HCT116 (cell line): ENCODE measurements around the gene DIS3L. TPM values are rescaled to one million over a fixed set of nuclear protein-coding genes. Genes with fewer than 3 reads are reported as not detected.

Source experiments
- ATAC-seq: fragments of 200-7000 bp; cut with Tn5 transposase; 2 replicates; pipeline ENCODE4 v1.9.1; 2020; ENCODE audit warnings: mild to moderate bottlenecking, moderate library complexity
- BruUV-seq: library from RNA; stranded (reverse); fragments of 400-500 nt; replicated peaks from 2 replicates; lab custom pipeline; 2021; lab: Mats Ljungman, UMichigan
- CTCF ChIA-PET: fragments of 300-600 bp; sonication (Branson Sonifier 250); formaldehyde crosslinking; loops from one replicate; lab custom pipeline; 2021; ENCODE audit warnings: antibody characterized with exemption; lab: Charles Lee
- POLR2A ChIA-PET: fragments of 300-600, 350-600 bp; sonication (Branson Sonifier 250); formaldehyde crosslinking; loops from one replicate; lab custom pipeline; 2021; ENCODE audit warnings: antibody characterized with exemption; lab: Charles Lee
- RAD21 ChIA-PET, 2 experiments: fragments of 300-600 bp; sonication (Branson Sonifier 250); formaldehyde crosslinking; loops; one replicate each; lab custom pipeline; 2023; ENCODE audit warnings: low total read pairs in 2 of 2; ENCODE audit not compliant: uncharacterized antibody in 2 of 2, unreplicated experiment in 2 of 2, low non-redundant PET in 1 of 2; lab: Charles Lee
- DNase-seq: peaks from one replicate; pipeline ENCODE4 v3.0.0-alpha.2; 2010; ENCODE audit warnings: low read depth, low spot score
- H2AFZ ChIP-seq: fragments of 200-600 bp; shearing (Covaris generic), sonication (generic); 2 replicates; pipeline ENCODE4 v1.6.1; 2017; ENCODE audit warnings: low read depth, mixed run types, mixed read lengths, antibody characterized with exemption, low read length; ENCODE audit not compliant: poor library complexity, severe bottlenecking
- H3K27ac ChIP-seq: 2 replicates; pipeline ENCODE4 v1.5.1; 2012; ENCODE audit warnings: low read depth, low read length
- H3K27me3 ChIP-seq: fragments of 200-600 bp; sonication (generic); 2 replicates; pipeline ENCODE4 v1.6.1; 2016; ENCODE audit warnings: mixed run types, low read length, mixed read lengths; ENCODE audit not compliant: insufficient read depth
- H3K36me3 ChIP-seq, 2 experiments: fragments of 200-500 bp in 1 of 2; fragments of 200-600 bp in 1 of 2; sonication (Bioruptor generic) in 1 of 2; sonication (generic) in 1 of 2; 2 replicates each; pipeline versions ENCODE4 v1.5.1 to v1.6.1; 2014 to 2016; ENCODE audit warnings: low read length in 2 of 2, inconsistent platforms in 1 of 2, mixed read lengths in 1 of 2, mixed run types in 1 of 2; ENCODE audit not compliant: insufficient read depth in 2 of 2, control insufficient read depth in 1 of 2
- H3K4me1 ChIP-seq, 2 experiments: fragments of 200-600 bp in 1 of 2; sonication (generic) in 1 of 2; 2 replicates each; pipeline versions ENCODE4 v1.5.1 to v1.6.1; 2012 to 2017; ENCODE audit warnings: low read length in 2 of 2, inconsistent platforms in 1 of 2, mild to moderate bottlenecking in 1 of 2, mixed read lengths in 1 of 2, mixed run types in 1 of 2, moderate library complexity in 1 of 2; ENCODE audit not compliant: insufficient read depth in 2 of 2, control insufficient read depth in 1 of 2
- H3K4me2 ChIP-seq: fragments of 200-600 bp; sonication (generic); 2 replicates; pipeline ENCODE4 v1.6.1; 2017; ENCODE audit warnings: mixed run types, low read length, mixed read lengths
- H3K4me3 ChIP-seq, 2 experiments: fragments of 200-600 bp in 1 of 2; sonication (generic) in 1 of 2; replicated peaks in 1 of 2; 2 replicates each; pipeline ENCODE4 v1.5.1; 2011 to 2016; ENCODE audit warnings: low read length in 2 of 2, control low read depth in 1 of 2, low read depth in 1 of 2, mild to moderate bottlenecking in 1 of 2, mixed read lengths in 1 of 2, mixed run types in 1 of 2
- H3K79me2 ChIP-seq: fragments of 200-600 bp; sonication (generic); 2 replicates; pipeline ENCODE4 v1.6.1; 2017; ENCODE audit warnings: mild to moderate bottlenecking, mixed run types, low read length, moderate library complexity, mixed read lengths; ENCODE audit not compliant: insufficient read depth
- H3K9ac ChIP-seq: fragments of 200-600 bp; sonication (generic); 2 replicates; pipeline ENCODE4 v1.6.1; 2016; ENCODE audit warnings: low read length, mixed read lengths
- H3K9me2 ChIP-seq: fragments of 200-600 bp; sonication (generic), shearing (Covaris generic); 2 replicates; pipeline ENCODE4 v1.6.1; 2017; ENCODE audit warnings: mixed run types, mild to moderate bottlenecking, moderate library complexity; ENCODE audit not compliant: insufficient read depth
- H3K9me3 ChIP-seq, 2 experiments: fragments of 200-500 bp in 1 of 2; fragments of 200-600 bp in 1 of 2; sonication (Bioruptor generic) in 1 of 2; sonication (generic) in 1 of 2; 2 replicates each; pipeline ENCODE4 v1.6.1; 2014 to 2017; ENCODE audit warnings: low read length in 2 of 2, mixed read lengths in 2 of 2, inconsistent platforms in 1 of 2, low read depth in 1 of 2, mild to moderate bottlenecking in 1 of 2, mixed run types in 1 of 2, moderate library complexity in 1 of 2; ENCODE audit not compliant: control insufficient read depth in 1 of 2, insufficient read depth in 1 of 2
- H4K20me1 ChIP-seq: fragments of 200-600 bp; sonication (generic), shearing (Covaris generic); 2 replicates; pipeline ENCODE4 v1.6.1; 2017; ENCODE audit warnings: mixed run types, mild to moderate bottlenecking, moderate library complexity; ENCODE audit not compliant: insufficient read depth
- ATF3 ChIP-seq: IDR thresholded peaks from 2 replicates; pipeline ENCODE4 v1.6.1; 2012
- CBX3 ChIP-seq: IDR thresholded peaks from 2 replicates; pipeline ENCODE4 v1.6.1; 2012; ENCODE audit warnings: low read depth
- CEBPB ChIP-seq: IDR thresholded peaks from 2 replicates; pipeline ENCODE4 v1.6.1; 2012; ENCODE audit warnings: low read depth
- CTCF ChIP-seq, 3 experiments: fragments of 200-600 bp in 1 of 3; sonication (generic) in 1 of 3; IDR thresholded peaks in 2 of 3; conservative IDR thresholded peaks in 1 of 3; 2 replicates each; pipeline ENCODE4 v1.5.1; 2012 to 2017; ENCODE audit warnings: low read depth in 2 of 3, low read length in 2 of 3, antibody characterized with exemption in 1 of 3, borderline replicate concordance in 1 of 3, control low read depth in 1 of 3, mild to moderate bottlenecking in 1 of 3, mixed read lengths in 1 of 3, mixed run types in 1 of 3, moderate library complexity in 1 of 3; ENCODE audit not compliant: insufficient read depth in 1 of 3
- EGR1 ChIP-seq: IDR thresholded peaks from 2 replicates; pipeline ENCODE4 v1.6.1; 2012; ENCODE audit warnings: low read depth
- EZH2 ChIP-seq: fragments of 200-600 bp; sonication (generic); IDR thresholded peaks from 2 replicates; pipeline ENCODE4 v1.6.1; 2017; ENCODE audit warnings: antibody characterized with exemption, mixed run types
- EZH2phosphoT487 ChIP-seq: fragments of 200-600 bp; IDR thresholded peaks from 2 replicates; pipeline ENCODE4 v1.6.1; 2018; ENCODE audit warnings: antibody characterized with exemption, borderline replicate concordance
- FOSL1 ChIP-seq: IDR thresholded peaks from 2 replicates; pipeline ENCODE4 v1.6.1; 2012; ENCODE audit warnings: low read depth
- JUND ChIP-seq: IDR thresholded peaks from 2 replicates; pipeline ENCODE4 v1.6.1; 2012
- MAX ChIP-seq: IDR thresholded peaks from 2 replicates; pipeline ENCODE4 v1.6.1; 2012
- POLR2A ChIP-seq: IDR thresholded peaks from 2 replicates; pipeline ENCODE4 v1.7.0; 2011; ENCODE audit warnings: borderline replicate concordance; ENCODE audit not compliant: insufficient read depth, insufficient read length; ENCODE audit errors: extremely low read depth
- POLR2AphosphoS5 ChIP-seq: IDR thresholded peaks from 2 replicates; pipeline ENCODE4 v1.6.1; 2011; ENCODE audit warnings: mild to moderate bottlenecking, low read depth, low read length, moderate library complexity
- RAD21 ChIP-seq: IDR thresholded peaks from 2 replicates; pipeline ENCODE4 v1.6.1; 2012; ENCODE audit warnings: low read depth, mild to moderate bottlenecking
- SIN3A ChIP-seq: IDR thresholded peaks from 2 replicates; pipeline ENCODE4 v1.6.1; 2012; ENCODE audit warnings: low read depth
- SP1 ChIP-seq: IDR thresholded peaks from 2 replicates; pipeline ENCODE4 v1.6.1; 2012; ENCODE audit warnings: low read depth
- TCF7L2 ChIP-seq: IDR thresholded peaks from 2 replicates; pipeline ENCODE4 v1.7.0; 2011; ENCODE audit warnings: borderline replicate concordance, inconsistent platforms; ENCODE audit not compliant: insufficient read depth, insufficient read length; ENCODE audit errors: extremely low read depth
- YY1 ChIP-seq: IDR thresholded peaks from 2 replicates; pipeline ENCODE4 v1.6.1; 2011; ENCODE audit warnings: low read length, low read depth, moderate library complexity, mild to moderate bottlenecking; ENCODE audit not compliant: insufficient replicate concordance; ENCODE audit errors: extremely low read depth
- ZBTB33 ChIP-seq: IDR thresholded peaks from 2 replicates; pipeline ENCODE4 v1.6.1; 2011; ENCODE audit warnings: mild to moderate bottlenecking, low read length, moderate library complexity; ENCODE audit not compliant: insufficient replicate concordance; ENCODE audit errors: extremely low read depth
- ZFX ChIP-seq: fragments of 450-650 bp; IDR thresholded peaks from 2 replicates; pipeline ENCODE4 v1.6.1; 2017
- intact Hi-C: fragments of 100-400 bp; cut with micrococcal nuclease; formaldehyde crosslinking; loops from 2 replicates; pipeline ENCODE4 v1.10.0; 2022
- total RNA-seq: library from RNA; stranded (reverse); gene quantifications from one replicate; pipeline ENCODE4 v1.2.1, GENCODE V29; 2021; ENCODE audit not compliant: unreplicated experiment

Gene DIS3L
- total RNA-seq, 1 experiment from 2014 or later: 32.2 TPM

GRCh38 chr15:66356359-66357236 is 63.2 kb downstream of the DIS3L start, which contains the start of gene TIPIN:
TSS of gene TIPIN (minus strand) at chr15:66356685. CDS start at chr15:66352947, 3,738 bp downstream.
- no peaks in the 10 kb centered on the region for H3K9me2 ChIP-seq
- H2AFZ ChIP-seq: no peak within 1 kb of the TSS
- H3K9ac ChIP-seq: peak within 1 kb of the TSS; percentile 90
- H3K79me2 ChIP-seq: peaks cover 40% of the 10 kb centered on the region
- ATAC-seq (peak; percentile 96), DNase-seq (peak; percentile 91)
- H3K36me3 ChIP-seq: peaks cover 3 to 4% of the 10 kb centered on the region in 2 experiments; a peak in 2 of 4 replicates
- no peaks in the 10 kb centered on the region for H3K27me3 ChIP-seq
- no TSS peak for BruUV-seq
- intact Hi-C loops: loop anchor here (5.0 kb wide), 1 partner anchor 141 kb away; the partner anchor contains the start of gene SNAPC5
- no peaks in the 10 kb centered on the region for H3K9me3 ChIP-seq
- H4K20me1 ChIP-seq: no peaks in the 10 kb centered on the region
- peak within 1 kb of the TSS; percentile 77 for H3K27ac ChIP-seq
- POLR2A ChIA-PET: interaction anchor here (0.9 kb wide), 1 partner anchor 30 kb away, joined by 3 read pairs; the partner anchor contains the start of gene MAP2K1
- CTCF ChIA-PET: no interaction called here
- RAD21 ChIA-PET: no interaction called here
- peak within 1 kb of the TSS; percentile 83 to 87 for H3K4me3 ChIP-seq
- peaks cover 17 to 29% of the 10 kb centered on the region in 2 experiments for H3K4me1 ChIP-seq
- peak within 1 kb of the TSS; percentile 91 for H3K4me2 ChIP-seq
- TF ChIP-seq SIN3A: peak; percentile 85
- no peak for TF ChIP-seq JUND
- TF ChIP-seq CBX3: peak; percentile 16; the same call in 1 of the 2 replicates
- TF ChIP-seq ZFX: peak; percentile 29; the same call in 1 of the 2 replicates
- no peak for TF ChIP-seq CEBPB
- TF ChIP-seq EZH2phosphoT487: no peak
- no peak for TF ChIP-seq CTCF (IDR thresholded peaks at IDR 0.05 in 2 of 3, conservative IDR thresholded peaks at IDR 0.05 in 1 of 3; ENCODE audit: borderline replicate concordance in 1 of 3, insufficient read depth in 1 of 3, low read depth in 2 of 3, low read length in 2 of 3)
- TF ChIP-seq FOSL1: no peak
- TF ChIP-seq EZH2: no peak
- TF ChIP-seq POLR2AphosphoS5: peak; percentile 92
- TF ChIP-seq SP1: peak; percentile 63
- TF ChIP-seq ZBTB33: peak; percentile 98
- TF ChIP-seq POLR2A: peak; percentile 91
- peak; percentile 11 for TF ChIP-seq YY1
- peak; percentile 20 for TF ChIP-seq TCF7L2
- no peak for TF ChIP-seq ATF3
- no peak for TF ChIP-seq RAD21
- TF ChIP-seq EGR1: no peak
- TF ChIP-seq MAX: peak; percentile 90
